OCI-LY3 (cell line): ENCODE measurements around the gene NACC1.

Experiments
- CTCF ChIP-seq: fragments of 200-600, 300-600 bp; sonication (generic); IDR thresholded peaks from 2 replicates; pipeline ENCODE4 v1.5.1; 2014; ENCODE audit warnings: antibody characterized with exemption, low read length, low read depth
- EZH2phosphoT487 ChIP-seq: fragments of 200-600 bp; shearing (Covaris generic); IDR thresholded peaks from 2 replicates; pipeline ENCODE4 v1.6.1; 2018; ENCODE audit warnings: antibody characterized with exemption, mixed run types, low read depth

- TF ChIP-seq CTCF (no peak), EZH2phosphoT487 (no peak)
Observed at GRCh38 chr19:13162724-13163608, 44.9 kb downstream of the NACC1 start.
